ENCODE results near the gene AGA. TPM values are rescaled to one million over a fixed set of nuclear protein-coding genes. Genes with fewer than 3 reads are reported as not detected.

AGA gene
- total and polyA plus RNA-seq, 5 donors = 6.2 to 10.3 (median 8.9) TPM

DNA sequence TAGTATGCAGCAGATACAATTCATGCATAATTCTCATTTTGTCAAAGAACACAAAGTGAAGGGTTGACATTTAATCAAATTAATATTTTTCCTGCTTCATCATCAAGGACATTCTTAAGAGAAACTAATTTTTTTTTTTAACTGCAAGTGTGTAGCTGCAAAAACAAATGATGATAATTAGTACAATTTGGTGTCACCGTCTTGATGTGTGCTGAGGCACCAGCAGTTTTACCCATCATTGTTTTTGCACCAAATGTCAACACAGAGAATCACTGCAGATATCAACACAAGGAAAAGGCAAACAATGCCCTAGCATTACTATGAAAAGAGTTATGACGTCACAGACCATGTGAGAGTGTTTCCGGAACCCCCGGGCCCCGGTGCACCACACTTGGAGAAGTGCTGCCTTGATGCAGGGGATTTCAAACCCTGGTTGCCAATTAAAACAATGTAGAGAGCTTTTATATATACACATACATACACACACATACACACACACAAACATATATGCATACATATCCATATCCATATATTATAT lies 55.9 kb downstream of the AGA start:
- no peaks in the 10 kb centered on the region for H3K4me1 ChIP-seq (ENCODE audit: control insufficient read depth, insufficient read depth, low read length)
- H3K27ac ChIP-seq (ENCODE audit: low read length) = no peak overlapping the region
- ATAC-seq (no peak), DNase-seq (no peak)
- WGBS = 41% methylated on average over 5 of the region's 5 CpGs
- intact Hi-C loops (cut with DNase I) = no loop called here
- H3K27me3 ChIP-seq (ENCODE audit: control insufficient read depth, insufficient read depth) = no peaks in the 10 kb centered on the region
- no peak overlapping the region for H3K4me3 ChIP-seq (ENCODE audit: low read length)
- no peaks in the 10 kb centered on the region for H3K9me3 ChIP-seq (ENCODE audit: control insufficient read depth, low read length)

DNA sequence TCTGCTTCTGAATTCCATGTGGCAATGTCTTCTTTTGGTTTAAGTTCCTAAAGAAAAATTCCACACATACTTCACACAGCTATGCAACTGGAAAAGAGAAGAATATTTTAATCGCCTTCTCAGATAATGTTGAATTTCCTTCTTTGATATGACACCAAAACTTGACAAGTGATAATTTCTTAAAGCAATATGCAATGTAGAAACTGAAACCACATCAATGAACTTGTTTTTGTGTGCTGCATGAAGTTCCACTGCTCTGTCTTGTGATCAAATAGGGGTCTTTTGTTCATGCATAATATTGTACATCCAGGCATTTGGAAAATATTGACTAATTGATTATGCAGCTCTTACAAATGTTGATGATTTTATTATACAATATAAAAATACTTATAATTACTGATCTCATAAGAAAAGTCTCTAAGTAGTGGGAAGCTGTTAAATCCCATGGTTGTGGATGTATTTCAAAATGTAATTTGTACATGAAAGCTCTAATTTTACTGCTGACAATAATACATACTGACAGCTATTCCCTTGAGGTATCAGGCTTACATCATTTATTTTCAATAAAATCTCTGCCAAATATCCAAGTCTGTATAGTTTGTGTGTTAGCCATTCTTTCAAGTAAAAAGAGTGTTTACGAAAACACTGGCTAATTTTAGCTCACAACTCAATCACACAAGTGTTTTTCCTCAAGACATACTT lies 56.5 kb downstream of the AGA start:
- Histone ChIP-seq H3K27me3 (ENCODE audit: control insufficient read depth, insufficient read depth) (no peaks in the 10 kb centered on the region), H3K27ac (ENCODE audit: low read length) (no peak overlapping the region), H3K4me3 (ENCODE audit: low read length) (no peak overlapping the region), H3K9me3 (ENCODE audit: control insufficient read depth, low read length) (no peaks in the 10 kb centered on the region), H3K4me1 (ENCODE audit: control insufficient read depth, insufficient read depth, low read length) (no peaks in the 10 kb centered on the region)
- ATAC-seq = no peak
- 34% methylated on average over 2 of the region's 2 CpGs for WGBS
- intact Hi-C loops (cut with DNase I) = no loop called here
- no peak for DNase-seq

DNA sequence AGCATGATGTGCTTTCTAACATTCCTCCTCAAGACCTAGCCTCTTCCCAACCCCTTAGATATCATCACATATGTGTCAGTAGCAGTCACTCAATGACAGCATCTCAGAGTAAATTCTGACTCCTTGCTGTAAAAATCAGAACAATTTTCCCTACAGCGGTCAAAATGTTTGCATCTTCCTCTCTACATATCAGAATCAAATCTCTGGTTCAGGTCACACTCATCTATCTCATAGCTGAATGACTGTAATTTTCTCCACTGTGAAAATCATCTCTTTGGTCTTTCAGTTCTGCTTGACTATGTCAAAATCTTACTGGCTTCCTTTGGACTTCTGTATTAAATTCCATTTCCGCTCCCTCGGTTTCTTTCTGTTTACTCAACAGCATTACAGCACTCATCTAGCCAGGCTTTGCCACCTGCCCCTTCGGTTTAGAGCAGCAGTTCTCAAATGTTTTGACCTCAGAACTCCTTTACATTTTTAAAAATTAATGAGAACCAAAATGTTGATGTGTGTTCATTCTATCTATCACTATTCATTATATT lies 57.3 kb downstream of the AGA start:
- no peak overlapping the region for H3K27ac ChIP-seq (ENCODE audit: low read length)
- H3K4me3 ChIP-seq (ENCODE audit: low read length) = no peak overlapping the region
- H3K4me1 ChIP-seq (ENCODE audit: control insufficient read depth, insufficient read depth, low read length) = no peaks in the 10 kb centered on the region
- intact Hi-C loops (cut with DNase I) = no loop called here
- no peaks in the 10 kb centered on the region for H3K9me3 ChIP-seq (ENCODE audit: control insufficient read depth, low read length)
- 76% methylated on average over 4 of the region's 4 CpGs for WGBS
- H3K27me3 ChIP-seq (ENCODE audit: control insufficient read depth, insufficient read depth) = no peaks in the 10 kb centered on the region
- DNase-seq (no peak), ATAC-seq (no peak)

DNA sequence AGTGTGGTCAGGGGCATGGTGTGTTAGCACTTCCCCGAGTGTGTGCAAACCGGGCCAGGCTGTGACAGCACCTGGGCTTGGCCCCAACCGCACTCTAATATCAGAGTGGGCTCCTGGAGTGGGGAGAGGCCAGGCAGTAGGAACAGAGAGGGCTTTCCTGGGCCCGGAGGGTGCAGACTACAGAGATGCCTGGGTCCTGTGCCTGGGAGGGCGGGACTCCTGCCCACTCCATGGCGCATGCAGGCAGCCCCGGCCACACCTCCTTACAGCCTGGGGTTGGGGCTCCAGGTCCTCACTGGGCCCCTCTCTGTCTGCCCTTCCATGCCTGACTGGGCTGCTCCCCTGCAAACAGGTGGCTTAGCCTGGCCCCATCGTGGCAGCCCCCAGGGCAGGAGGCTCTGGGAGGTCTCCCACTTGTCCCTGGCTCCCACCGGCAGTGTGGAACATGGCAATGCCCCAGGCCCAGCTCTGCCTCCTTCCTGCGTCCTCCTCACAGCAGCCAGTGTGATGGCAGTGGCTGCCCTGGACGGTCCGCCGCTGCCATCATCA lies 60.4 kb downstream of the AGA start:
- 94% methylated on average over 13 of the region's 13 CpGs for WGBS
- Histone ChIP-seq H3K27ac (ENCODE audit: low read length) (no peak overlapping the region), H3K4me1 (ENCODE audit: control insufficient read depth, insufficient read depth, low read length) (no peaks in the 10 kb centered on the region), H3K4me3 (ENCODE audit: low read length) (no peak overlapping the region), H3K27me3 (ENCODE audit: control insufficient read depth, insufficient read depth) (no peaks in the 10 kb centered on the region), H3K9me3 (ENCODE audit: control insufficient read depth, low read length) (no peaks in the 10 kb centered on the region)
- ATAC-seq = no peak
- intact Hi-C loops (cut with DNase I) = no loop called here
- DNase-seq = peak in 1 of 3 donors; percentile 26

Other genes starting within 250 kb of the AGA start
- under 1 TPM; 0.14 to 0.38 (median 0.27) TPM for gene NEIL3, start 132.6 kb downstream of the AGA start, total RNA-seq
- not detected for gene NEIL3, start 132.6 kb downstream of the AGA start, polyA plus RNA-seq